ENCODE results near the gene CDC25B.

The CDC25B gene

DNA sequence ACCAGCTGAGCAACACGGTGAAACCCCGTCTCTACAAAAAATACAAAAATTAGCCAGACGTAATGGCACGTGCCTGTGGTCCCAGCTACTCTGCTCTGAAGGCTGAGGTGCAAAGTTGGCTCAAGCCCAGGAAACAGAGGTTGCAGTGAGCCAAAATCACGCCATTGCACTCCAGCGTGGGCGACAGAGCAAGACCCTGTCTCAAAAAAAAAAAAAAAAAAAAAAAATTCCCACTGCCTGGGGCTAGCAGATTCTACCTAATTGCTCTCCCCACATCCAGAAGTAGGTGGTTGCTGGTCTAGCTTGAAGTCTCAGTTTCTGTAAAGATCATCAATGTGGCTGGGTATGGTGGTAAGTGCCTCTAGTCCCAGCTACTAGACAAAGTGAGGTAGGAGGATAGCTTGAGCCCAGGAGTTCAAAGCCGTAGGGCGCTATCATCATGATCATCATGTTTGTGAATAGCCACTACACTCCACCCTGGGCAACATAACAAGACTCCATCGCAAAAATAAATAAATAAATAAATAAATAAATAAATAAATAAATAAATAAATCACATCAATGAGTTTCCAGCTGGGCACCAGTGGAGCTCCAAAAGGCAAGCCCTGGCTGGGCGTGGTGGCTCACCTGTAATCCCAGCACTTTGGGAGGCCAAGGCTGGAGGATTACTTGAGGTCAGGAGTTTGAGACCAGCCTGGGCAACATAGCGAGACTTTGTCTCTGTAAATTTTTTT, 17.9 kb downstream of the CDC25B start (continued):
- TF ChIP-seq ZBTB11 (tag by site-specific recombination; conservative IDR thresholded peaks at IDR 0.05; ENCODE audit: low read depth), result peak; percentile 87
- no peak for TF ChIP-seq PBX3 (CRISPR knock-in tag; IDR thresholded peaks at IDR 0.05)
- TF ChIP-seq KLF7 (tag by site-specific recombination; IDR thresholded peaks at IDR 0.05; ENCODE audit: borderline replicate concordance), result peak; percentile 52; the same call in 1 of the 2 replicates
- TF ChIP-seq ZNF324 (tag by site-specific recombination; IDR thresholded peaks at IDR 0.05), result no peak
- TF ChIP-seq ZBTB44 (tag by site-specific recombination; IDR thresholded peaks at IDR 0.05), result no peak
- no peak for TF ChIP-seq ATF2 (tag by site-specific recombination; IDR thresholded peaks at IDR 0.05; ENCODE audit: low read depth)
- no peak for TF ChIP-seq OSR2 (tag by site-specific recombination; IDR thresholded peaks at IDR 0.05)
- peak; percentile 94 for TF ChIP-seq ZNF266 (tag by site-specific recombination; IDR thresholded peaks at IDR 0.05; ENCODE audit: low read depth)
- TF ChIP-seq, protein P1, sequence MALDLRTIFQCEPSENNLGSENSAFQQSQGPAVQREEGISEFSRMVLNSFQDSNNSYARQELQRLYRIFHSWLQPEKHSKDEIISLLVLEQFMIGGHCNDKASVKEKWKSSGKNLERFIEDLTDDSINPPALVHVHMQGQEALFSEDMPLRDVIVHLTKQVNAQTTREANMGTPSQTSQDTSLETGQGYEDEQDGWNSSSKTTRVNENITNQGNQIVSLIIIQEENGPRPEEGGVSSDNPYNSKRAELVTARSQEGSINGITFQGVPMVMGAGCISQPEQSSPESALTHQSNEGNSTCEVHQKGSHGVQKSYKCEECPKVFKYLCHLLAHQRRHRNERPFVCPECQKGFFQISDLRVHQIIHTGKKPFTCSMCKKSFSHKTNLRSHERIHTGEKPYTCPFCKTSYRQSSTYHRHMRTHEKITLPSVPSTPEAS (tag by site-specific recombination; IDR thresholded peaks at IDR 0.05), result 0 out of 2 replicates have a peak, but pooled peaks have one; percentile 20
- no peak for TF ChIP-seq ZIC2 (tag by site-specific recombination; IDR thresholded peaks at IDR 0.05)
- peak; percentile 96 for TF ChIP-seq ZNF555 (tag by site-specific recombination; conservative IDR thresholded peaks at IDR 0.05)
- TF ChIP-seq ZNF19 (tag by site-specific recombination; IDR thresholded peaks at IDR 0.05; ENCODE audit: low read depth), result peak; percentile 67; the same call in 1 of the 2 replicates
- peak; percentile 53; the same call in 1 of the 2 replicates for TF ChIP-seq ZBTB21 (tag by site-specific recombination; IDR thresholded peaks at IDR 0.05)
- TF ChIP-seq ZNF76 (tag by site-specific recombination; IDR thresholded peaks at IDR 0.05; ENCODE audit: borderline replicate concordance, low read depth), result no peak
- TF ChIP-seq ZFP37 (tag by site-specific recombination; IDR thresholded peaks at IDR 0.05), result no peak
- peak; percentile 34; the same call in 1 of the 2 replicates for TF ChIP-seq WT1 (tag by site-specific recombination; IDR thresholded peaks at IDR 0.05)
- no peak for TF ChIP-seq ZNF280C (tag by site-specific recombination; IDR thresholded peaks at IDR 0.05)
- TF ChIP-seq, protein P2, sequence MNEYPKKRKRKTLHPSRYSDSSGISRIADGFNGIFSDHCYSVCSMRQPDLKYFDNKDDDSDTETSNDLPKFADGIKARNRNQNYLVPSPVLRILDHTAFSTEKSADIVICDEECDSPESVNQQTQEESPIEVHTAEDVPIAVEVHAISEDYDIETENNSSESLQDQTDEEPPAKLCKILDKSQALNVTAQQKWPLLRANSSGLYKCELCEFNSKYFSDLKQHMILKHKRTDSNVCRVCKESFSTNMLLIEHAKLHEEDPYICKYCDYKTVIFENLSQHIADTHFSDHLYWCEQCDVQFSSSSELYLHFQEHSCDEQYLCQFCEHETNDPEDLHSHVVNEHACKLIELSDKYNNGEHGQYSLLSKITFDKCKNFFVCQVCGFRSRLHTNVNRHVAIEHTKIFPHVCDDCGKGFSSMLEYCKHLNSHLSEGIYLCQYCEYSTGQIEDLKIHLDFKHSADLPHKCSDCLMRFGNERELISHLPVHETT (tag by site-specific recombination; IDR thresholded peaks at IDR 0.05), result 0 out of 2 replicates have a peak, but pooled peaks have one; percentile 30
- peak; percentile 87 for TF ChIP-seq ZNF623 (tag by site-specific recombination; IDR thresholded peaks at IDR 0.05)
- TF ChIP-seq SCRT1 (tag by site-specific recombination; IDR thresholded peaks at IDR 0.05; ENCODE audit: borderline replicate concordance), result no peak
- peak; percentile 47 for TF ChIP-seq ZNF654 (tag by site-specific recombination; IDR thresholded peaks at IDR 0.05; ENCODE audit: low read depth)
- TF ChIP-seq GFI1B (tag by site-specific recombination; IDR thresholded peaks at IDR 0.05), result peak; percentile 61; the same call in 1 of the 2 replicates
- peak; percentile 27; the same call in 1 of the 2 replicates for TF ChIP-seq SP3 (tag by site-specific recombination; IDR thresholded peaks at IDR 0.05)
- peak; percentile 80 for TF ChIP-seq ZNF140 (tag by site-specific recombination; IDR thresholded peaks at IDR 0.05)
- TF ChIP-seq ZBTB48 (tag by site-specific recombination; IDR thresholded peaks at IDR 0.05), result no peak
- peak; percentile 57 for TF ChIP-seq ZFHX2 (tag by site-specific recombination; conservative IDR thresholded peaks at IDR 0.05)
- no peak for TF ChIP-seq KLF16 (tag by site-specific recombination; IDR thresholded peaks at IDR 0.05)

All from HEK293 (cell line).